HG02623 (cell line): ENCODE data around the gene ZNF324.
A peak's percentile ranks its signal among the peaks of the same experiment; 100 is the strongest.
"Not testable (repeated sequence)": the region's sequence is repeated elsewhere in the genome, so short reads cannot be mapped to it uniquely, and the experiment has no call there.

ENCODE experiments used
- ATAC-seq: cut with Tn5 transposase; IDR thresholded peaks from one replicate; pipeline ENCODE4 v1.9.1; 2021; ENCODE audit warnings: moderate library complexity; ENCODE audit not compliant: unreplicated experiment

ZNF324 gene

DNA sequence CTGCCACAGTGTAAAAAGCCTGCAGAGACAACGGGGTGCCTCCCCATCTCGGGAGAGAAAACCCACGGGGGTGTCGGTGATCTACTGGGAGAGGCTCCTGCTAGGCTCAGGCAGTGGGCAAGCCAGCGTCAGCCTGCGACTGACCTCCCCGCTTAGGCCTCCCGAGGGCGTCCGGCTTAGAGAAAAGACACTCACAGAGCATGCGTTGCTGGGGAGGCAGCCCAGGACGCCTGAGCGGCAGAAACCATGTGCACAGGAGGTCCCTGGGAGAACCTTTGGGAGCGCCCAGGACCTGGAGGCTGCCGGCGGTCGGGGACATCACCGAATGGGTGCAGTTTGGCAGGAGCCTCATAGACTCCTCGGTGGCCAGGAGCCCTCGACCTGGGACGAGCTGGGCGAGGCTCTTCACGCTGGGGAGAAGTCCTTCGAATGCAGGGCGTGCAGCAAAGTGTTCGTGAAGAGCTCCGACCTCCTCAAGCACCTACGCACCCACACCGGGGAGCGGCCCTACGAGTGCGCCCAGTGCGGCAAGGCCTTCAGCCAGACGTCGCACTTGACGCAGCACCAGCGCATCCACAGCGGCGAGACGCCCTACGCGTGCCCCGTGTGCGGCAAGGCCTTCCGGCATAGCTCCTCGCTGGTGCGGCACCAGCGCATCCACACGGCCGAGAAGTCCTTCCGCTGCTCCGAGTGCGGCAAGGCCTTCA is 4.1 kb downstream of the ZNF324 start:
- ATAC-seq = not testable (repeated sequence)

DNA sequence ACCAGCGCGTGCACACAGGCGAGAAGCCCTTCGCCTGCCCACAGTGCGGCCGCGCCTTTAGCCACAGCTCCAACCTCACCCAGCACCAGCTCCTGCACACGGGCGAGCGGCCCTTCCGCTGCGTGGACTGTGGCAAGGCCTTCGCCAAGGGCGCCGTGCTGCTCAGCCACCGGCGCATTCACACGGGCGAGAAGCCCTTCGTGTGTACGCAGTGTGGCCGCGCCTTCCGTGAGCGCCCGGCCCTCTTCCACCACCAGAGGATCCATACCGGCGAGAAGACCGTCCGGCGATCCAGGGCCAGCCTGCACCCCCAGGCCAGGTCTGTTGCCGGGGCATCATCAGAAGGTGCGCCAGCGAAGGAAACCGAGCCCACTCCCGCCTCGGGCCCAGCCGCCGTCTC is 4.9 kb downstream of the ZNF324 start:
- ATAC-seq = no peak

DNA sequence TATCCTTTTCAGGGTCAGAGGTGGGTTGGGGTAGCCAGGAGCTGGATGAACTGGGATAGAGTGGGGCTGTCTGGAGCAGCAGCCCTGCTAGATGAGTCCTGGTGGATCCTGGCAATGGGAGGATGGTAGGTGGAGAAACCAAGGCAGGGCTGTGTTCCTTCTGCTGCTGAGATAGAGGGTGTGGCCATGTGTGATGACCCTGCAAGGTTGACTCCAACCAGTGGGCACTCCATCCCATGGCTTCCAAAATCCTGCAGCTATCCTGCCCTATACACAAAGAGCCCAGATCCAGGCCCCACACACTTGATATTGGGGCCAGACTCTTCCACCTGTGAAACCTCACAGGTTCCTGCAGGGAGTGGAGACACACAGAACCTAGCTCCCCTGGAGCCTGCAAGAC is 6.9 kb downstream of the ZNF324 start:
- no peak for ATAC-seq

GRCh38 chr19:58474291-58474996 is 7.6 kb downstream of the ZNF324 start:
- ATAC-seq = no peak

DNA sequence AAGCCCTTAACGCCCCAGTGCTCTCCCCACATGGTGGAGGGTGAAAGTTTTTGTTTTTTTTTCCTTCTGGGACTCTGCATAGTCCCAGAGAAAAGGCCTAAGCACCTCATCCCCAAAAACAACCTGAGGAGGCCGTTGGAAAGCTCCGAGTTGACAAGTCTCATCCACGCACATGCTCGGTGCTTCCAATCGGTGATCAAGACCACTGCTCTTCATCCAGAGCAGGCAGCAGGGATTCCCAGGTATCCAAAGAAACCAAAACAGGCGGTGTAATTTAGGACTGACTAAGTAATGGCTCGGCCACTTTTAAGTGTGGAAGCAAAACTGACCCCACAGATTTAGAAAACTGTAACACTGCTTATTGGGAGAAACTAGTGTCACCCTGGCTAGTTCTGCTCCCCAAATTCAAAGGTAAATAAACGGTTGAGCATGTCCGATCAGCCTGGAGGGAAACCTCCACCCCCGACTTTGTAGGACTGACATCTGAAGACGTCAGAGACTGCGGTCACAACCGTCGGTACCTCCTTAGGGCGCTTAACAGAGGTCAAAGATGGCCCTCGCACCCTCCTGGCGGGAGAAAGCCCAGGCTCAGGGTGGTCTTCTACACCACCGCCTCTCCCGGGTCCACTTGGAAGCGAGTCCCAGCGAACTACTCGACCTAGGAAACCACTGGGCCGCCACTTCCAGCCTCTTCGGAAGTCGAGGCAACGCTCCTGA is 8.3 kb downstream of the ZNF324 start:
- no peak for ATAC-seq

- ATAC-seq = peak; percentile 84
Observed at GRCh38 chr19:58475714-58476497, 9.0 kb downstream of the ZNF324 start, which contains the start of gene ZNF446. Gene ZNF446 (plus strand): TSS chr19:58476352. CDS start chr19:58477219, 867 bp downstream.

DNA sequence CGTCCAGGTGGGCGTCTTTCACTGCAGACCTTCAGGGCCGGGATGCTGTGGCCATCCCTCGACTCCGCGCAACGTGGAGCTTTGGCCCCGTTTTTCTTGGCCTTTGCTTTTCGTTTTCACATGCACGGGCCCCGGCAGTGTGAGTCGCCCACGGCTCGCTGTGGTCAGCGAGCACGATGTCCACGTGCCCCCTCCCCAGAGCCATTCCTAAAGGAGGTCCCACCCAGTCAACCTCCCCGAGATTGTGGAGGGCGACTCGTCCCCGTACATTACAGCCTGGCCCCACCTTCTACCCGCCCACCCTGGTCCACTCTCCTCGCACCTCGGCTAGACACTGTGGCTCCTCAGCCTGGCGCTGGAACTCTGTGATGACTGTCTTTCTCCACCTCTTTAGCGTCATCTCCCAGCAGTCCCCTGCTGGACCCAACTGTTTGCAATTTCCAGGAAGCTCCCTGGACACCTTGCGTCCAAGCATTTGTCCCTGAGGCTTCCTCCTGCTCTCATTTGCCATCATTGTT is 9.7 kb downstream of the ZNF324 start:
- ATAC-seq = no peak

DNA sequence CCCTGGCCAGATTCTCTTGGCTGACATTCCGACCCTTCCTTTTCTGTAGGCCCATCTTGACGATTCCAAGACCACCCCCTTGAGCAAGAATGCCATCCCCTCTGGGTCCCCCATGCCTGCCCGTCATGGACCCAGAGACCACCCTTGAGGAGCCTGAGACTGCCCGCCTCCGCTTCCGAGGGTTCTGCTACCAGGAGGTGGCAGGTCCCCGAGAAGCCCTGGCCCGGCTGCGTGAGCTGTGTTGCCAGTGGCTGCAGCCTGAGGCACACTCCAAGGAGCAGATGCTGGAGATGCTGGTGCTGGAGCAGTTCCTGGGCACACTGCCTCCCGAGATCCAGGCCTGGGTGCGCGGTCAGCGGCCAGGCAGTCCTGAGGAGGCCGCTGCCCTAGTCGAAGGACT is 10.2 kb downstream of the ZNF324 start:
- no peak for ATAC-seq

- ATAC-seq = no peak
Observed at GRCh38 chr19:58477871-58478270, 11.0 kb downstream of the ZNF324 start.

DNA sequence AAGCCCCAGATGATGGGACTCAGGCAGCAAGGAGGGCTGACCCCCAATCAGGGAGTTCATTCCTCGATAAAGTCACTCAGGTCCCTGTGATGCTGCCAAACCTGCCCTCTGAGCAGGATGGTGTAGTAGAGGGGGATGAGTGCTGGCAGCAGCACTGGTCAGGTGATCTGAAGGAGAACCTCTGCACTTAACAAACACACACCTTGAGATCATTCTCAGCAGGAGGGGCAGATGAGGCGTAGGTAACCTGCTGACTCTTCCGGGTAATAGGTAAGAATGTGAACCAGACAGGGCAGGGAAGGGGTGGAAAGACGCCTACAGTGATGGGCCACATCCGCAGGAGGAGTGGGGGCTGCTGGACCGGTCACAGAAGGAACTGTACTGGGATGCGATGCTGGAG is 12.4 kb downstream of the ZNF324 start:
- no peak for ATAC-seq

- no peak for ATAC-seq
Observed at GRCh38 chr19:58479736-58480480, 13.0 kb downstream of the ZNF324 start.

DNA sequence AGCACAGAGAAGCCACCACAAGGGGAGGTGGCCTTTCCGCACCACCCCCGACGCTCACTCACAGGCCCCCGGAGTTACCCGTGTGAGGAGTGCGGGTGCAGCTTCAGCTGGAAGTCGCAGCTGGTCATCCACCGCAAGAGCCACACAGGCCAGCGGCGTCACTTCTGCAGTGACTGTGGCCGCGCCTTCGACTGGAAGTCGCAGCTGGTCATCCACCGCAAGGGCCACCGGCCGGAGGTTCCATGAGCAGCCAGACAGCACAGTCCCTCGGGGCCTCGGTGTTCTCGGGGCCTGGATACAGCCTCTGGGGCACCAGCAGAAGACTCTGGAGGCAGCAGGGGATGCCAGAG is 13.6 kb downstream of the ZNF324 start:
- no peak for ATAC-seq

DNA sequence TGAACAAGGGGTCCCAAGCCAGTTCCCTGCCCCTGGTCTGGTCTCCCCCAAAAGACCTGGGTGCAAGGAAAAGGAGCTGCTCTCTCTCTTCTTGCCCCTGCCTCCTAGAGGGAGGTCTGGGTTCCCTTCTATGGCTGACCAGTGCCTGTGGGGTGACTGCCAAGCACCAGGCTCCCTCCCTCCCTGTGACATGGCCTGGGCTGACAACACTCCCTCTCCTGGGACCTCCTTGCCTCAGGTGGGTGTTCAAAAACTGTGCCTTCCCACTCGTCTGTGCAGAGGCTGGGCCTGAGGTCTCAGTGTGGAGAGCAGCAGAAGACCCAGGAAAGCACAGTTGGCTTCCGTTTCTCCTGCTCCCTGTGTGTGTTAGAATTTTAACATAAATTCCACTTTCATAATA is 14.0 kb downstream of the ZNF324 start:
- no peak for ATAC-seq

DNA sequence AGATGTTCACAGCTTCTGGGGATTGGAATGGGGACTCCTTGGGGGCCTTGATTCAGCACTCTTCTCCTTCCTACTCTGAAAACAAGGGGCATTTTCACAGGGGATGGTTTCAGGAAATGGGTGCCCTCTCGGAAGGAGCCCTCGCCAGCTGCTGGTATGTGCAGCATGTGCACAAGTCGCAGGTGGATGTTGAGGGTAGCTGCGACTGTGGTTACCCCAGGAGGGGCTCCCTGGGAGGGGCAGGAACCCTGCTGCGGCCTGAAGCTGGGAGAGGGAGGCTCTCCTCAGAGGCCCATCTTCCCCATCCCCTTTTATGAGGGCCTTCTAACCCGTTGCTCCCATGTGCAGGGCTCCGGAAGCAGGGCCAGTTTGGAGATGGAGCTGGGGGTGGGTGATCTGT is 15.5 kb downstream of the ZNF324 start:
- ATAC-seq = no peak

- no peak for ATAC-seq
Observed at GRCh38 chr19:58483776-58484175, 16.9 kb downstream of the ZNF324 start.

- ATAC-seq = not testable (repeated sequence)
Observed at GRCh38 chr19:58484349-58484748, 17.5 kb downstream of the ZNF324 start.

DNA sequence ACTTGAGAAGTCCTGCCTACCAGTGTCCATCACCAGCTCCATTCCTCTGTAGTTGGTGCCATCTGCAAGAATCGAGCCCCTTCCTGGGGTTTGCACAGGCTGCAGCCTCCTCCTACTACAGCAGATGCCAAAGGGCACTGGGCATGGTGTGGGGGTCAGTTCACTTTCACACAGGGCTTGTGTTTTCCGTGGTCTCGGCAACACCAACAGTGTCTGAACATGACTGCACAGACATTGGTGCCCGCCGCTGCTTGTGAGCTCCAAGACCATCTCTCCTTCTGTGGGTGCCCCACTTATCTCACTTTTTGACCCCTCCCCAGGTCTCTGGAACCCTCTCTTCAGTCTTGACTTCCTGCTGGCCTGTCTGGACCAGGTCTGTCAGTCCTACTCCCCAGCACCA is 24.5 kb downstream of the ZNF324 start:
- no peak for ATAC-seq

GRCh38 chr19:58492265-58492664 is 25.4 kb downstream of the ZNF324 start:
- no peak for ATAC-seq

GRCh38 chr19:58497634-58498170 is 30.8 kb downstream of the ZNF324 start:
- ATAC-seq = no peak
